22Rv1 (cell line): ENCODE results near the gene STK38.

Experiments used
- CTCF ChIP-seq: fragments of 450-650 bp; IDR thresholded peaks from 2 replicates; pipeline ENCODE4 v1.5.1; 2017; ENCODE audit warnings: mild to moderate bottlenecking
- ZFX ChIP-seq: fragments of 450-650 bp; IDR thresholded peaks from 2 replicates; pipeline ENCODE4 v1.6.1; 2017; ENCODE audit warnings: antibody characterized with exemption, borderline replicate concordance

- TF ChIP-seq ZFX, result no peak
- TF ChIP-seq CTCF, result no peak
Observed at GRCh38 chr6:36469148-36469661, 78.1 kb downstream of the STK38 start.
